ENCODE data around the gene NANS. TPM values are rescaled to one million over a fixed set of nuclear protein-coding genes. Genes with fewer than 3 reads are reported as not detected.

The NANS gene
- total and polyA plus RNA-seq, 2 of the 13 experiments (the other 11 are each of a cell fraction or from before 2014, with no cell fraction given) = 86.9 to 203 TPM

DNA sequence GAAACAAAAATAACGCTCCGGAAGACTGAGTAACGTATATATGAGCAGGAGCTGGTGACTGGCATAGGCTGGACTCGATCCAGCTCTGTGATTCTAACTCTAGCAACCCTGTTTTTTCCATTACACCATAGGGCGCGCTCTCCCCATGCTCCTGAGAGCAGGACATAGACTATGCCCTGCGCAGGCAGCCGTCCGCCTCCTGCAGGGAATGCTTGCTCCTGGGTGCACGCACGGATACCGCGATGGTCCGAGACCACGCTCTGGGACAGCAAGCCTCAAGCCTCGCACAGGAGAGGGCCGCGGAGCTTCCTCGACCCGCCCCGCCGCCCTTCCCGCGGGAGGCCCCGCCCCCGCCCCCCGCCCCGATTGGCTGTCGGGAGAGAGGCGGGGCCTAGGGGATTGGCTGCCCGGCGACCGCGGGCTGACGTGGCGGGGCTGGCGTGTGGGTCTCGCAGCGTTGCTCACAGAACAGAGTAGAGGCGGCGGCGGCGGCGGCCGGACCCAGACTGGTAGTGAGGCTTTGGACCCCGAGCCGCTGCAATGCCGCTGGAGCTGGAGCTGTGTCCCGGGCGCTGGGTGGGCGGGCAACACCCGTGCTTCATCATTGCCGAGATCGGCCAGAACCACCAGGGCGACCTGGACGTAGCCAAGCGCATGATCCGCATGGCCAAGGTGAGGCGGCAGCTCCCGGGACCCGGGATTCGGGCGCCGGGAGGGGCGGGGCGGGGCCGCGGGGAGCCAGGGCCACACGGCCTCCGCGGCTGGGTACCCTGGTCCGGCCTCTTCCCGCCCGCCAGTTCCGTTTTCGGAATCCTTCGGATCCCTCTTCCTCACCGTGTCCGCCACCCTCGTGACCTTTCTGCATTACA, at the start of gene NANS (continued):
- peak; percentile 77 for TF ChIP-seq YEATS2 (CRISPR knock-in tag; IDR thresholded peaks at IDR 0.05; ENCODE audit: borderline replicate concordance)
- peak; percentile 68 for TF ChIP-seq KAT8 (CRISPR knock-in tag; IDR thresholded peaks at IDR 0.05)
- TF ChIP-seq ZNF569 (CRISPR knock-in tag; IDR thresholded peaks at IDR 0.05; ENCODE audit: borderline replicate concordance) = no peak
- TF ChIP-seq, protein P1, sequence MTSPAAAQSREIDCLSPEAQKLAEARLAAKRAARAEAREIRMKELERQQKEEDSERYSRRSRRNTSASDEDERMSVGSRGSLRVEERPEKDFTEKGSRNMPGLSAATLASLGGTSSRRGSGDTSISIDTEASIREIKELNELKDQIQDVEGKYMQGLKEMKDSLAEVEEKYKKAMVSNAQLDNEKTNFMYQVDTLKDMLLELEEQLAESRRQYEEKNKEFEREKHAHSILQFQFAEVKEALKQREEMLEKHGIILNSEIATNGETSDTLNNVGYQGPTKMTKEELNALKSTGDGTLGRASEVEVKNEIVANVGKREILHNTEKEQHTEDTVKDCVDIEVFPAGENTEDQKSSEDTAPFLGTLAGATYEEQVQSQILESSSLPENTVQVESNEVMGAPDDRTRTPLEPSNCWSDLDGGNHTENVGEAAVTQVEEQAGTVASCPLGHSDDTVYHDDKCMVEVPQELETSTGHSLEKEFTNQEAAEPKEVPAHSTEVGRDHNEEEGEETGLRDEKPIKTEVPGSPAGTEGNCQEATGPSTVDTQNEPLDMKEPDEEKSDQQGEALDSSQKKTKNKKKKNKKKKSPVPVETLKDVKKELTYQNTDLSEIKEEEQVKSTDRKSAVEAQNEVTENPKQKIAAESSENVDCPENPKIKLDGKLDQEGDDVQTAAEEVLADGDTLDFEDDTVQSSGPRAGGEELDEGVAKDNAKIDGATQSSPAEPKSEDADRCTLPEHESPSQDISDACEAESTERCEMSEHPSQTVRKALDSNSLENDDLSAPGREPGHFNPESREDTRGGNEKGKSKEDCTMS (CRISPR knock-in tag; conservative IDR thresholded peaks at IDR 0.05) = 0 out of 2 replicates have a peak, but pooled peaks have one; percentile 34
- no peak for TF ChIP-seq ZNF296 (CRISPR knock-in tag; conservative IDR thresholded peaks at IDR 0.05)
- no peak for TF ChIP-seq RFX3 (CRISPR knock-in tag; IDR thresholded peaks at IDR 0.05)
- no peak; the same call in 1 of the 2 replicates for TF ChIP-seq ELF3 (CRISPR knock-in tag; IDR thresholded peaks at IDR 0.05)
- TF ChIP-seq, protein P2, sequence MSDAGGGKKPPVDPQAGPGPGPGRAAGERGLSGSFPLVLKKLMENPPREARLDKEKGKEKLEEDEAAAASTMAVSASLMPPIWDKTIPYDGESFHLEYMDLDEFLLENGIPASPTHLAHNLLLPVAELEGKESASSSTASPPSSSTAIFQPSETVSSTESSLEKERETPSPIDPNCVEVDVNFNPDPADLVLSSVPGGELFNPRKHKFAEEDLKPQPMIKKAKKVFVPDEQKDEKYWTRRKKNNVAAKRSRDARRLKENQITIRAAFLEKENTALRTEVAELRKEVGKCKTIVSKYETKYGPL (CRISPR knock-in tag; IDR thresholded peaks at IDR 0.05) = 0 out of 2 replicates have a peak, but pooled peaks have one; percentile 42
- TF ChIP-seq ZNF737 (CRISPR knock-in tag; IDR thresholded peaks at IDR 0.05; ENCODE audit: borderline replicate concordance) = no peak
- TF ChIP-seq, protein P3, sequence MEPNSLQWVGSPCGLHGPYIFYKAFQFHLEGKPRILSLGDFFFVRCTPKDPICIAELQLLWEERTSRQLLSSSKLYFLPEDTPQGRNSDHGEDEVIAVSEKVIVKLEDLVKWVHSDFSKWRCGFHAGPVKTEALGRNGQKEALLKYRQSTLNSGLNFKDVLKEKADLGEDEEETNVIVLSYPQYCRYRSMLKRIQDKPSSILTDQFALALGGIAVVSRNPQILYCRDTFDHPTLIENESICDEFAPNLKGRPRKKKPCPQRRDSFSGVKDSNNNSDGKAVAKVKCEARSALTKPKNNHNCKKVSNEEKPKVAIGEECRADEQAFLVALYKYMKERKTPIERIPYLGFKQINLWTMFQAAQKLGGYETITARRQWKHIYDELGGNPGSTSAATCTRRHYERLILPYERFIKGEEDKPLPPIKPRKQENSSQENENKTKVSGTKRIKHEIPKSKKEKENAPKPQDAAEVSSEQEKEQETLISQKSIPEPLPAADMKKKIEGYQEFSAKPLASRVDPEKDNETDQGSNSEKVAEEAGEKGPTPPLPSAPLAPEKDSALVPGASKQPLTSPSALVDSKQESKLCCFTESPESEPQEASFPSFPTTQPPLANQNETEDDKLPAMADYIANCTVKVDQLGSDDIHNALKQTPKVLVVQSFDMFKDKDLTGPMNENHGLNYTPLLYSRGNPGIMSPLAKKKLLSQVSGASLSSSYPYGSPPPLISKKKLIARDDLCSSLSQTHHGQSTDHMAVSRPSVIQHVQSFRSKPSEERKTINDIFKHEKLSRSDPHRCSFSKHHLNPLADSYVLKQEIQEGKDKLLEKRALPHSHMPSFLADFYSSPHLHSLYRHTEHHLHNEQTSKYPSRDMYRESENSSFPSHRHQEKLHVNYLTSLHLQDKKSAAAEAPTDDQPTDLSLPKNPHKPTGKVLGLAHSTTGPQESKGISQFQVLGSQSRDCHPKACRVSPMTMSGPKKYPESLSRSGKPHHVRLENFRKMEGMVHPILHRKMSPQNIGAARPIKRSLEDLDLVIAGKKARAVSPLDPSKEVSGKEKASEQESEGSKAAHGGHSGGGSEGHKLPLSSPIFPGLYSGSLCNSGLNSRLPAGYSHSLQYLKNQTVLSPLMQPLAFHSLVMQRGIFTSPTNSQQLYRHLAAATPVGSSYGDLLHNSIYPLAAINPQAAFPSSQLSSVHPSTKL (CRISPR knock-in tag; IDR thresholded peaks at IDR 0.05) = 0 out of 2 replicates have a peak, but pooled peaks have one; percentile 5
- TF ChIP-seq EZH2 (conservative IDR thresholded peaks at IDR 0.05; ENCODE audit: low read depth, low read length) = no peak
- TF ChIP-seq, protein P4, sequence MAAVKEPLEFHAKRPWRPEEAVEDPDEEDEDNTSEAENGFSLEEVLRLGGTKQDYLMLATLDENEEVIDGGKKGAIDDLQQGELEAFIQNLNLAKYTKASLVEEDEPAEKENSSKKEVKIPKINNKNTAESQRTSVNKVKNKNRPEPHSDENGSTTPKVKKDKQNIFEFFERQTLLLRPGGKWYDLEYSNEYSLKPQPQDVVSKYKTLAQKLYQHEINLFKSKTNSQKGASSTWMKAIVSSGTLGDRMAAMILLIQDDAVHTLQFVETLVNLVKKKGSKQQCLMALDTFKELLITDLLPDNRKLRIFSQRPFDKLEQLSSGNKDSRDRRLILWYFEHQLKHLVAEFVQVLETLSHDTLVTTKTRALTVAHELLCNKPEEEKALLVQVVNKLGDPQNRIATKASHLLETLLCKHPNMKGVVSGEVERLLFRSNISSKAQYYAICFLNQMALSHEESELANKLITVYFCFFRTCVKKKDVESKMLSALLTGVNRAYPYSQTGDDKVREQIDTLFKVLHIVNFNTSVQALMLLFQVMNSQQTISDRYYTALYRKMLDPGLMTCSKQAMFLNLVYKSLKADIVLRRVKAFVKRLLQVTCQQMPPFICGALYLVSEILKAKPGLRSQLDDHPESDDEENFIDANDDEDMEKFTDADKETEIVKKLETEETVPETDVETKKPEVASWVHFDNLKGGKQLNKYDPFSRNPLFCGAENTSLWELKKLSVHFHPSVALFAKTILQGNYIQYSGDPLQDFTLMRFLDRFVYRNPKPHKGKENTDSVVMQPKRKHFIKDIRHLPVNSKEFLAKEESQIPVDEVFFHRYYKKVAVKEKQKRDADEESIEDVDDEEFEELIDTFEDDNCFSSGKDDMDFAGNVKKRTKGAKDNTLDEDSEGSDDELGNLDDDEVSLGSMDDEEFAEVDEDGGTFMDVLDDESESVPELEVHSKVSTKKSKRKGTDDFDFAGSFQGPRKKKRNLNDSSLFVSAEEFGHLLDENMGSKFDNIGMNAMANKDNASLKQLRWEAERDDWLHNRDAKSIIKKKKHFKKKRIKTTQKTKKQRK (IDR thresholded peaks at IDR 0.05; ENCODE audit: low read length) = no peak
- TF ChIP-seq ZNF253 (CRISPR knock-in tag; IDR thresholded peaks at IDR 0.05; ENCODE audit: borderline replicate concordance) = peak; percentile 68; the same call in 1 of the 2 replicates
- TF ChIP-seq, protein P5, sequence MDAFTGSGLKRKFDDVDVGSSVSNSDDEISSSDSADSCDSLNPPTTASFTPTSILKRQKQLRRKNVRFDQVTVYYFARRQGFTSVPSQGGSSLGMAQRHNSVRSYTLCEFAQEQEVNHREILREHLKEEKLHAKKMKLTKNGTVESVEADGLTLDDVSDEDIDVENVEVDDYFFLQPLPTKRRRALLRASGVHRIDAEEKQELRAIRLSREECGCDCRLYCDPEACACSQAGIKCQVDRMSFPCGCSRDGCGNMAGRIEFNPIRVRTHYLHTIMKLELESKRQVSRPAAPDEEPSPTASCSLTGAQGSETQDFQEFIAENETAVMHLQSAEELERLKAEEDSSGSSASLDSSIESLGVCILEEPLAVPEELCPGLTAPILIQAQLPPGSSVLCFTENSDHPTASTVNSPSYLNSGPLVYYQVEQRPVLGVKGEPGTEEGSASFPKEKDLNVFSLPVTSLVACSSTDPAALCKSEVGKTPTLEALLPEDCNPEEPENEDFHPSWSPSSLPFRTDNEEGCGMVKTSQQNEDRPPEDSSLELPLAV (CRISPR knock-in tag; conservative IDR thresholded peaks at IDR 0.05; ENCODE audit: low read depth) = no peak
- TF ChIP-seq AGO1 (IDR thresholded peaks at IDR 0.05; ENCODE audit: low read depth, low read length, poor library complexity, severe bottlenecking) = peak; percentile 83

Data from HepG2 (cell line).